ENCODE results near the gene MAOA.

The MAOA gene

DNA sequence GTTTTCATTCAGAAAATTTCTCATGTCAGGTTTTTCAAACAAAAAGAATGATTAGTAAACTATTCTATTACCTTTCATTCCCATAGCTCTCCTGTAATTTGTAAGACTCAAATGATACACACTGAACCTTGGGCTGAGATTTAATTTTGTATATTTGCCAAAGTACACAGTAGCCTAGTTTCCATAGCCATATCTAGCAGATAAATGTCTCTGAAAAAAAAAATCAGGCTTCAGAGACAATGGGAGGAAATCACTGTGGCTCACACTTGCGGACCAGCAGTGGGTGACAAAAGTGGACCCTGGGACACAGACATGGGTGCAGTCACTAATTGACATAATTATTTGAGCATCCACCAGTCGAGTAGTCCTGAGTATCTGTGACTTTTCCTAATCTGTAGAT is 46.6 kb downstream of the MAOA start:
- no peaks in the 10 kb centered on the region for H3K79me2 ChIP-seq (ENCODE audit: insufficient read depth, low read depth)
- no peak overlapping the region for H3K4me3 ChIP-seq (IDR thresholded peaks at IDR 0.05; ENCODE audit: insufficient read depth, low read depth, low read length)
- no peaks in the 10 kb centered on the region for H3K27me3 ChIP-seq (ENCODE audit: insufficient read depth, low read depth)
- no peaks in the 10 kb centered on the region for H4K20me1 ChIP-seq (ENCODE audit: insufficient read depth)
- TF ChIP-seq, protein P1, sequence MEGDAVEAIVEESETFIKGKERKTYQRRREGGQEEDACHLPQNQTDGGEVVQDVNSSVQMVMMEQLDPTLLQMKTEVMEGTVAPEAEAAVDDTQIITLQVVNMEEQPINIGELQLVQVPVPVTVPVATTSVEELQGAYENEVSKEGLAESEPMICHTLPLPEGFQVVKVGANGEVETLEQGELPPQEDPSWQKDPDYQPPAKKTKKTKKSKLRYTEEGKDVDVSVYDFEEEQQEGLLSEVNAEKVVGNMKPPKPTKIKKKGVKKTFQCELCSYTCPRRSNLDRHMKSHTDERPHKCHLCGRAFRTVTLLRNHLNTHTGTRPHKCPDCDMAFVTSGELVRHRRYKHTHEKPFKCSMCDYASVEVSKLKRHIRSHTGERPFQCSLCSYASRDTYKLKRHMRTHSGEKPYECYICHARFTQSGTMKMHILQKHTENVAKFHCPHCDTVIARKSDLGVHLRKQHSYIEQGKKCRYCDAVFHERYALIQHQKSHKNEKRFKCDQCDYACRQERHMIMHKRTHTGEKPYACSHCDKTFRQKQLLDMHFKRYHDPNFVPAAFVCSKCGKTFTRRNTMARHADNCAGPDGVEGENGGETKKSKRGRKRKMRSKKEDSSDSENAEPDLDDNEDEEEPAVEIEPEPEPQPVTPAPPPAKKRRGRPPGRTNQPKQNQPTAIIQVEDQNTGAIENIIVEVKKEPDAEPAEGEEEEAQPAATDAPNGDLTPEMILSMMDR (conservative IDR thresholded peaks at IDR 0.05; ENCODE audit: low read depth, low read length): no peak
- no peaks in the 10 kb centered on the region for H3K4me1 ChIP-seq (ENCODE audit: low read depth, poor library complexity, severe bottlenecking)
- H3K9ac ChIP-seq: no peak overlapping the region
- H3K4me2 ChIP-seq: no peak overlapping the region
- no peaks in the 10 kb centered on the region for H3K36me3 ChIP-seq (ENCODE audit: insufficient read depth)
- no peak overlapping the region for H2AFZ ChIP-seq (ENCODE audit: low read depth)
- no peak overlapping the region for H3K27ac ChIP-seq

DNA sequence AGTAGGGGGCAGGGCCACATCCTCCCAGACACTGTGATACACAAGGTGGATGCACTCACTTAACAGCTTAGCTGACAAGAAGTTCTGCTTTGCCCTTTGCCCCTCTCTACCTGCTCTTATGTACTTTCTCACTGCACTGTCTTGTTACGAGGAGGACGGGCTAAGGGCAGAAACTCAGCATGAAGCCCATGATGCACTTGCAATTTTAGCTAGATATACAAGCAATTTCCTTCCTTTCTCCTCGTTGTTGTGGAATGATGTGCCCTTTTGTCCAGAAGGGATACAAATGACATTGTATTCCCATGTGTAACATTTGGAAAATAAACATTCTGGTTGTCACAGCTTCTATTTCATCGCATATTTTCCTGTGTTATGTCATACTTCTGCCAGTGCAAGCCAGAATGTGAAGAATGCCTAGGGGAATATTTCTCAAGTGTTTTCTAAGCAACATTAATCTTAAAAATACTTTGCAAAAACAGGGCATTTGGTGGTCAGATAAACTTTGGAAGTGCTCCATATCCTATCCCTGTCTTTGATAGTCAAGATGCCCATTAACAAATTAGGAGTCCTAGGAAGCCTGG is 47.2 kb downstream of the MAOA start:
- no peak overlapping the region for H3K4me3 ChIP-seq (IDR thresholded peaks at IDR 0.05; ENCODE audit: insufficient read depth, low read depth, low read length)
- no peak overlapping the region for H3K9ac ChIP-seq
- no peak overlapping the region for H2AFZ ChIP-seq (ENCODE audit: low read depth)
- H3K36me3 ChIP-seq (ENCODE audit: insufficient read depth): no peaks in the 10 kb centered on the region
- no peak overlapping the region for H3K27ac ChIP-seq
- H4K20me1 ChIP-seq (ENCODE audit: insufficient read depth): no peaks in the 10 kb centered on the region
- no peaks in the 10 kb centered on the region for H3K27me3 ChIP-seq (ENCODE audit: insufficient read depth, low read depth)
- TF ChIP-seq, protein P1 (conservative IDR thresholded peaks at IDR 0.05; ENCODE audit: low read depth, low read length): no peak
- no peaks in the 10 kb centered on the region for H3K4me1 ChIP-seq (ENCODE audit: low read depth, poor library complexity, severe bottlenecking)
- no peak overlapping the region for H3K4me2 ChIP-seq
- no peaks in the 10 kb centered on the region for H3K79me2 ChIP-seq (ENCODE audit: insufficient read depth, low read depth)

DNA sequence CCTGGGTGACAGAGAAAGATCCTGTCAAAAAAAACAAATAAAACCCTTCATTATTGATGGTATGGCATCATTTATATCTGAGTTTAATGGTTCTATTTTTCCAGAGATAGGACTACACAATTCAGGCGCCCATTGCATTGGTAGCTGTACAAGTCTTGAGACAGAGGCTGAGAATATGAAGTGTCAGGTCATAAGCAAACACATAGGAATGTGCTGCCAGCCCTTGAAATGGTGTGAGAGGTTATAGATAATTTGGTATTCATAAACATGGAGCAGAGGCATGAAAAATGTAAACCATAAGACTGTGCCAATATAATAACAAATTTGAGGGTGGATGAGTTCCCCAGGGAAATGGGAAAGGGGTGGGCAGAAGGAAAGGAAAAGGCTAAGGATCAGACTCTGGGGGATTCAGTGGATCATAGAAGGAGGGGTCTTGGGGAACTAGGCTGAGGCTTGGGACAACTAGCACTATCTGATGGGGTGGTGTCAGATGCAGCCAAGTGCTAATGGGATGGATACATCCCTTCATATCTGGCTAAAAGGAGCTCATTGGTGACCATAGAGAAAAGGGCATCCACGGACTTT is 50.8 kb downstream of the MAOA start:
- no peaks in the 10 kb centered on the region for H3K4me1 ChIP-seq (ENCODE audit: low read depth, poor library complexity, severe bottlenecking)
- no peak overlapping the region for H3K4me3 ChIP-seq (IDR thresholded peaks at IDR 0.05; ENCODE audit: insufficient read depth, low read depth, low read length)
- H3K9ac ChIP-seq: no peak overlapping the region
- H3K27me3 ChIP-seq (ENCODE audit: insufficient read depth, low read depth): no peaks in the 10 kb centered on the region
- H3K79me2 ChIP-seq (ENCODE audit: insufficient read depth, low read depth): no peaks in the 10 kb centered on the region
- H2AFZ ChIP-seq (ENCODE audit: low read depth): no peak overlapping the region
- no peaks in the 10 kb centered on the region for H3K36me3 ChIP-seq (ENCODE audit: insufficient read depth)
- H3K27ac ChIP-seq: no peak overlapping the region
- no peaks in the 10 kb centered on the region for H4K20me1 ChIP-seq (ENCODE audit: insufficient read depth)
- TF ChIP-seq, protein P1 (conservative IDR thresholded peaks at IDR 0.05; ENCODE audit: low read depth, low read length): no peak
- no peak overlapping the region for H3K4me2 ChIP-seq

DNA sequence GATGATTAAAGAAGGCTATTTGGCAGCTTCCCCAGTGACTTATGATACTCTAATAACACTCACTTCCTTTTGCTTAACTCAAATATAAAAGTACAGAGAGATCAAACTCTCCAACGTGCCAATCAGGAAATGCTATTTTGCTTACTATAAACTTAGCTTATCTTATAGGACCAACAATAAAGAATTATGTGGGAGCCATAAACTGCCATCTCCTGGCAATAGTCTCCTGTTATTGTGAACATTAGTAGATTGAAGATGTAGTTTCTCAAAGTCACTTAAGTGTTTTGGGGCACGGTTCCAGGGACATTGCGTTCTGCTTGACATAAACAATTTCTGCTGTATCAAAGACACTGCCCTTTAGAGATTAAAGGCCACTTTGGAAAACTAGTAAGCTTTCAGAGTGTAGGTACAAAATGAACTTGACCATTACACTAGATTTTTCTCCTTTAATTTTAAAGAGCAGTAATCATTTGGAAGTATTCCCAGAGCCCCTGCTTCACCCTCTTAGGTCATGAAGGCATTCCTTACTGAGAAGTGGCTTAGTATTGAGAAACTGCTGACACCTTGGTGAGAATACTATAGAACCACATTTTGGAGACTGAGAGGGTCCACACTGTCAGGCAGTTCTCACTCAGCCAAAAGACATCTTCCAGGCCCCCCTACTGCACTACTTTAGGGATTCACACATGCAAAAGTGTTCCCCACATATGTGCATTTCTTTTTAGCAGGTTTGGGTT is 51.9 kb downstream of the MAOA start:
- TF ChIP-seq, protein P1 (conservative IDR thresholded peaks at IDR 0.05; ENCODE audit: low read depth, low read length): no peak
- Histone ChIP-seq H3K27ac (no peak overlapping the region), H2AFZ (ENCODE audit: low read depth) (no peak overlapping the region), H3K4me2 (no peak overlapping the region), H3K36me3 (ENCODE audit: insufficient read depth) (no peaks in the 10 kb centered on the region), H3K4me1 (ENCODE audit: low read depth, poor library complexity, severe bottlenecking) (no peaks in the 10 kb centered on the region), H3K9ac (no peak overlapping the region), H4K20me1 (ENCODE audit: insufficient read depth) (no peaks in the 10 kb centered on the region), H3K79me2 (ENCODE audit: insufficient read depth, low read depth) (no peaks in the 10 kb centered on the region), H3K27me3 (ENCODE audit: insufficient read depth, low read depth) (no peaks in the 10 kb centered on the region), H3K4me3 (IDR thresholded peaks at IDR 0.05; ENCODE audit: insufficient read depth, low read depth, low read length) (no peak overlapping the region)
